CD8-positive, alpha-beta memory T cell (primary cell): ENCODE results near the gene DNAJC7. TPM values are rescaled to one million over a fixed set of nuclear protein-coding genes. Genes with fewer than 3 reads are reported as not detected.
"Not testable (repeated sequence)": the region's sequence is repeated elsewhere in the genome, so short reads cannot be mapped to it uniquely, and the experiment has no call there.

ENCODE experiments used
- CTCF ChIA-PET: fragments of 350-600 bp; sonication (Branson Sonifier 250); formaldehyde crosslinking; loops from one replicate; lab custom pipeline; 2021; ENCODE audit warnings: antibody characterized with exemption; lab: Charles Lee
- POLR2A ChIA-PET: fragments of 350-600 bp; sonication (Branson Sonifier 250); formaldehyde crosslinking; loops from one replicate; lab custom pipeline; 2021; ENCODE audit warnings: antibody characterized with exemption; lab: Charles Lee
- DNase-seq, 5 donors: peaks; one replicate each; pipeline versions ENCODE4 v3.0.0 to v3.0.0-alpha.2; 2020 to 2022; ENCODE audit warnings: mixed read lengths in 1 of 5
- H3K27ac ChIP-seq: one replicate; pipeline ENCODE4 v1.7.0; 2013; ENCODE audit warnings: low read depth, mild to moderate bottlenecking, low read length, moderate library complexity
- H3K27me3 ChIP-seq: 2 replicates; pipeline ENCODE4 v1.7.0; 2013; ENCODE audit warnings: low read length, mild to moderate bottlenecking; ENCODE audit not compliant: insufficient read depth, poor library complexity, severe bottlenecking
- H3K36me3 ChIP-seq: 2 replicates; pipeline ENCODE4 v1.7.0; 2013; ENCODE audit warnings: mild to moderate bottlenecking, low read length, moderate library complexity; ENCODE audit not compliant: insufficient read depth
- H3K4me1 ChIP-seq: 2 replicates; pipeline ENCODE4 v1.7.0; 2013; ENCODE audit warnings: mild to moderate bottlenecking, low read length, moderate library complexity; ENCODE audit not compliant: insufficient read depth
- H3K4me3 ChIP-seq: 2 replicates; pipeline ENCODE4 v1.7.0; 2013; ENCODE audit warnings: mild to moderate bottlenecking, low read length
- H3K9me3 ChIP-seq: 2 replicates; pipeline ENCODE4 v1.7.0; 2013; ENCODE audit warnings: mild to moderate bottlenecking, low read length
- H3K27ac Mint-ChIP-seq, 8 donors: one replicate each; pipeline ENCODE4 v1.8.0; 2020 to 2021; ENCODE audit warnings: mixed read lengths in 8 of 8, mild to moderate bottlenecking in 6 of 8, inconsistent platforms in 3 of 8, moderate library complexity in 3 of 8
- H3K27me3 Mint-ChIP-seq, 2 donors: one replicate each; pipeline ENCODE4 v1.8.0; 2020 to 2021; ENCODE audit warnings: mixed read lengths in 2 of 2, mild to moderate bottlenecking in 1 of 2, moderate library complexity in 1 of 2
- H3K36me3 Mint-ChIP-seq, 3 donors: one replicate each; pipeline ENCODE4 v1.8.0; 2020 to 2021; ENCODE audit warnings: mixed read lengths in 3 of 3, inconsistent platforms in 1 of 3, mild to moderate bottlenecking in 1 of 3
- H3K4me1 Mint-ChIP-seq, 3 donors: one replicate each; pipeline ENCODE4 v1.8.0; 2020 to 2021; ENCODE audit warnings: mixed read lengths in 3 of 3, inconsistent platforms in 1 of 3, mild to moderate bottlenecking in 1 of 3
- H3K4me3 Mint-ChIP-seq, 7 donors: one replicate each; pipeline ENCODE4 v1.8.0; 2020 to 2021; ENCODE audit warnings: mixed read lengths in 7 of 7, mild to moderate bottlenecking in 6 of 7, moderate library complexity in 4 of 7, inconsistent platforms in 2 of 7
- H3K9me3 Mint-ChIP-seq, 5 donors: one replicate each; pipeline ENCODE4 v1.8.0; 2020 to 2022; ENCODE audit warnings: mixed read lengths in 5 of 5, mild to moderate bottlenecking in 3 of 5, moderate library complexity in 2 of 5, inconsistent platforms in 1 of 5
- polyA plus RNA-seq: library from polyadenylated mRNA; unstranded; fragments of 300-500 nt; fragmentation: Illumina TruSeq; gene quantifications from one replicate; pipeline ENCODE4 v1.2.3, GENCODE V29; 2021
- total RNA-seq, 2 experiments: library from RNA; stranded (reverse); gene quantifications; one replicate each; pipeline ENCODE4 v1.2.3, GENCODE V29; 2021

DNAJC7 gene
- total and polyA plus RNA-seq, 3 experiments from 2014 or later, result 74.6 to 111 (median 111) TPM

DNA sequence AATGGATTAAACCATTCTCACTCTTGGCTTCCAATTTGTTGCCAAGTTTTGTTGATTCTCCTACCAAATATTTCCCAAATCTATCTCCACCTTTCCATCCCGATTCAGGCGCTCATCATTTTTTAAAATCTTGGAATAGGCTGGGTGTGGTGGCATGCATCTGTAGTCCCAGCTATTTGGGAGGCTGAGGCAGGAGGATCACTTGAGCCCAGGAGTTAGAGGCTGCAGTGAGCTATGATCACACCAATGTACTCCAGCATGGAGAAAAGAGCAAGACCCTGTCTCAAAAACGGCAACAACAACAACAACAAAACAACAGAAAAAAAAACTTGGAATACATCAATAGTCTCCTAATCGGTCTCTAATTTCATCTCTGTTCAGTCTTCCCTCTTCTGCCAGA is 1.7 kb upstream of the DNAJC7 start:
- no peaks in the 10 kb centered on the region for H3K9me3 Mint-ChIP-seq
- H3K27ac ChIP-seq, result no peak overlapping the region
- peaks cover 60% of the 10 kb centered on the region for H3K4me1 ChIP-seq
- H3K4me1 Mint-ChIP-seq, result peaks cover 54 to 68% (median 66%) of the 10 kb centered on the region in 3 donors
- H3K36me3 Mint-ChIP-seq, result peaks cover 0 to 43% (median 2%) of the 10 kb centered on the region in 3 donors
- POLR2A ChIA-PET, result interaction anchor here (3.3 kb wide), 1 partner anchor 94 kb away, joined by 13 read pairs; the partner anchor contains the start of gene DHX58
- peak overlapping the region; percentile 36 to 100 (median 97) for H3K4me3 Mint-ChIP-seq
- CTCF ChIA-PET, result interaction anchor here (1.0 to 2.6 kb wide), 7 partner anchors 9 to 93 kb away, joined by 3 to 12 read pairs (median 4); partner anchors contain the start of genes CNP, DHX58 and ODAD4
- no peak for DNase-seq
- H3K9me3 ChIP-seq, result no peaks in the 10 kb centered on the region
- peaks cover 18% of the 10 kb centered on the region for H3K36me3 ChIP-seq
- no peaks in the 10 kb centered on the region for H3K27me3 ChIP-seq
- H3K4me3 ChIP-seq, result no peak overlapping the region
- H3K27me3 Mint-ChIP-seq, result peaks cover 0 to 2% of the 10 kb centered on the region in 2 donors
- peak overlapping the region in 3 of 8 donors; percentile 50 to 99 (median 90) for H3K27ac Mint-ChIP-seq

DNA sequence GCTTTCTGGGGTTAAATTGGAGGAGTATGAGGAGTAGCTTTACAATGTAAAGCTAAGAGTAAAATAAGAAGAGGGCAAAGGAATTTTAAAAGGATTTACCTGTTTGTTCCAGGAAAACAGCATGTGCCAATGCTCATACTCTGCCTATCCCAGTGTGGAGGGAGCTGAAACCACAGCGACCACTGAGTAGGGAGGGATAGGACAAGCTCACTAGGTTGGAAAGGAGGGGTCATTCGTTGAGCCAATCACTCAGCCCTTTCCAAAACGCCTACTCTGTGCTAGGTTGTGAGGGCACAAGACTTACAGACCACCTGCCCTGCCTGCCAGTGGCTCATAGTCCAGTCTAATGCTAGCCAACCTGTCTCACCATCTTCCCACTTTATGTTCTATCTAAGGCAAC is 1.1 kb upstream of the DNAJC7 start:
- H3K4me1 ChIP-seq, result peaks cover 67% of the 10 kb centered on the region
- DNase-seq, result no peak
- no peaks in the 10 kb centered on the region for H3K27me3 ChIP-seq
- POLR2A ChIA-PET, result interaction anchor here (1.2 to 3.3 kb wide), 5 partner anchors 52 to 370 kb away, joined by 3 to 35 read pairs (median 9); partner anchors contain the start of genes CNP, DHX58, ODAD4 and STAT3
- CTCF ChIA-PET, result interaction anchor here (0.9 to 2.6 kb wide), 14 partner anchors 8 to 204 kb away, joined by 3 to 12 read pairs (median 3); partner anchors contain the start of genes CNP and DHX58
- H3K9me3 ChIP-seq, result no peaks in the 10 kb centered on the region
- H3K36me3 ChIP-seq, result peaks cover 13% of the 10 kb centered on the region
- H3K4me3 Mint-ChIP-seq, result peak overlapping the region; percentile 94 to 100 (median 99)
- H3K27me3 Mint-ChIP-seq, result peaks cover 0 to 2% of the 10 kb centered on the region in 2 donors
- no peaks in the 10 kb centered on the region for H3K9me3 Mint-ChIP-seq
- H3K4me3 ChIP-seq, result peak overlapping the region; percentile 85
- peaks cover 0 to 39% (median 2%) of the 10 kb centered on the region in 3 donors for H3K36me3 Mint-ChIP-seq
- H3K27ac Mint-ChIP-seq, result peak overlapping the region in 7 of 8 donors; percentile 69 to 99 (median 98)
- H3K27ac ChIP-seq, result peak overlapping the region; percentile 84
- H3K4me1 Mint-ChIP-seq, result peaks cover 58 to 73% (median 70%) of the 10 kb centered on the region in 3 donors

- H3K9me3 Mint-ChIP-seq, result no peaks in the 10 kb centered on the region
- peaks cover 72% of the 10 kb centered on the region for H3K4me1 ChIP-seq
- peaks cover 0 to 2% of the 10 kb centered on the region in 2 donors for H3K27me3 Mint-ChIP-seq
- peak overlapping the region; percentile 90 to 100 (median 99) for H3K27ac Mint-ChIP-seq
- no peak for DNase-seq
- H3K36me3 ChIP-seq, result peaks cover 8% of the 10 kb centered on the region
- peak overlapping the region; percentile 94 to 100 (median 99) for H3K4me3 Mint-ChIP-seq
- peak overlapping the region; percentile 85 for H3K4me3 ChIP-seq
- CTCF ChIA-PET, result interaction anchor here (0.8 to 2.6 kb wide), 20 partner anchors 8 to 206 kb away, joined by 3 to 12 read pairs (median 3); partner anchors contain the start of genes CNP, DHX58, KLHL11 and ODAD4
- peaks cover 0 to 38% (median 2%) of the 10 kb centered on the region in 3 donors for H3K36me3 Mint-ChIP-seq
- POLR2A ChIA-PET, result interaction anchor here (0.6 to 3.3 kb wide), 8 partner anchors 51 to 371 kb away, joined by 3 to 35 read pairs (median 4); partner anchors contain the start of genes ACLY, CNP, DHX58 and ODAD4
- H3K9me3 ChIP-seq, result no peaks in the 10 kb centered on the region
- H3K4me1 Mint-ChIP-seq, result peaks cover 61 to 78% (median 75%) of the 10 kb centered on the region in 3 donors
- no peaks in the 10 kb centered on the region for H3K27me3 ChIP-seq
- H3K27ac ChIP-seq, result peak overlapping the region; percentile 84
Observed at GRCh38 chr17:42017866-42018200, 594 bp upstream of the DNAJC7 start.

DNA sequence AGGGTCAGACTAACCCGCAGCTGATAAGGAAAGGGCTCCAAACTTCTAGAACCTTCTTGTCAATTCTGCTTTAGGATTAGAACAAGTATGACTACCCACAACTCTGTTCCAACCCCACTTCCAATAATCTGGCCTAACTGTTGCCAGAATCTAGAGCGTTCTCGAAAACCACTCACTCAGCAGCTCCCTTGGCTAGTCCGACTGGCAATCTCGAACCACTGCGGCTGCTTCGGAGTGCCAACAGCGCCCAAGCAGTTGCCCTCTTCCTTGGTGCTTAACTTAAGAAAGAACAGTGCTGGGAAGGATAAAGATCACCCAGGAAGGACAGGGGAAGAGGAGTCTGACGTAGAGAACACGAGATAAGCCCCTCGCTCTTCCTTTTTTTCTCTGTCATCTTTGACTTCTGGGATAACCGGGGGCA is 818 bp downstream of the DNAJC7 start:
- no peak for DNase-seq
- H3K4me3 ChIP-seq, result peak overlapping the region; percentile 85
- Mint-ChIP-seq H3K4me1 (peaks cover 69 to 84% (median 81%) of the 10 kb centered on the region in 3 donors), H3K4me3 (peak overlapping the region; percentile 94 to 100 (median 99)), H3K27me3 (peaks cover 0 to 2% of the 10 kb centered on the region in 2 donors), H3K27ac (peak overlapping the region; percentile 90 to 100 (median 99)), H3K9me3 (no peaks in the 10 kb centered on the region), H3K36me3 (peaks cover 0 to 37% (median 0%) of the 10 kb centered on the region in 3 donors)
- CTCF ChIA-PET, result interaction anchor here (1.1 to 2.6 kb wide), 12 partner anchors 9 to 104 kb away, joined by 3 to 14 read pairs (median 4); partner anchors contain the start of gene CNP
- no peaks in the 10 kb centered on the region for H3K36me3 ChIP-seq
- H3K27ac ChIP-seq, result peak overlapping the region; percentile 84
- POLR2A ChIA-PET, result interaction anchor here (1.1 to 3.3 kb wide), 5 partner anchors 50 to 808 kb away, joined by 3 to 35 read pairs (median 9); partner anchors contain the start of genes BECN1, CNP, DHX58 and ODAD4
- H3K27me3 ChIP-seq, result no peaks in the 10 kb centered on the region
- H3K4me1 ChIP-seq, result peaks cover 81% of the 10 kb centered on the region
- no peaks in the 10 kb centered on the region for H3K9me3 ChIP-seq

GRCh38 chr17:42013740-42014139 is 3.5 kb downstream of the DNAJC7 start:
- CTCF ChIA-PET, H3K9me3 ChIP-seq, DNase-seq, H3K9me3 Mint-ChIP-seq, H3K4me3 ChIP-seq, H3K27me3 ChIP-seq, POLR2A ChIA-PET, H3K27me3 Mint-ChIP-seq, H3K36me3 ChIP-seq, H3K27ac ChIP-seq: not testable (repeated sequence)
- Mint-ChIP-seq H3K4me1 (peaks cover 69 to 87% (median 81%) of the 10 kb centered on the region in 3 donors), H3K36me3 (peaks cover 0 to 52% (median 0%) of the 10 kb centered on the region in 3 donors), H3K4me3 (peak overlapping the region in 4 of 7 donors; percentile 11 to 68 (median 32)), H3K27ac (peak overlapping the region in 5 of 8 donors; percentile 31 to 83 (median 63))
- H3K4me1 ChIP-seq, result peaks cover 61% of the 10 kb centered on the region

DNA sequence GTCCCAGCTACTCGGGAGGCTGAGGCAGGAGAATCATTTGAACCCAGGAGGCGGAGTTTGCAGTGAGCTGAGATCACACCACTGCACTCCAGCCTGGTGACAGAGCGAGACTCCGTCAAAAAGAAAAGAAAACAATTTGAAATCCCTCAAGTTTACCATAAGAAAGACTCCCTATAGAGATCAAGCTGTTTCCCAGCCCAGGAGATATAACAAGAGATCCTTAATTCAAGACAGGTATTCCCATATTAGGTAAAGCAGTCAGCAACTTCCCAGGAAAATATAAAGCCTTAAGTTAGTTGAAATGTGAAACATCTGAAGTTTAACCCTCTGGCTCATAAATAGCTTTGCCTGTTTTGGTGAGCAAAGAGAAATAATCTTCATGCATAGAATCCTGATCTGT is 4.9 kb downstream of the DNAJC7 start:
- H3K9me3 ChIP-seq, DNase-seq, H3K4me3 ChIP-seq, H3K36me3 ChIP-seq, H3K27ac ChIP-seq, POLR2A ChIA-PET, H3K27me3 ChIP-seq, H3K27me3 Mint-ChIP-seq, H3K9me3 Mint-ChIP-seq: not testable (repeated sequence)
- H3K4me1 ChIP-seq, result peaks cover 50% of the 10 kb centered on the region
- Mint-ChIP-seq H3K4me1 (peaks cover 59 to 76% (median 70%) of the 10 kb centered on the region in 3 donors), H3K4me3 (peak overlapping the region in 1 of 7 donors; percentile 16), H3K36me3 (peaks cover 0 to 49% (median 0%) of the 10 kb centered on the region in 3 donors), H3K27ac (peak overlapping the region in 3 of 8 donors; percentile 8 to 43 (median 34))
- CTCF ChIA-PET, result interaction anchor here (1.3 to 1.5 kb wide), 2 partner anchors 20 to 36 kb away, joined by 3 read pairs; no protein-coding TSS in a partner anchor

DNA sequence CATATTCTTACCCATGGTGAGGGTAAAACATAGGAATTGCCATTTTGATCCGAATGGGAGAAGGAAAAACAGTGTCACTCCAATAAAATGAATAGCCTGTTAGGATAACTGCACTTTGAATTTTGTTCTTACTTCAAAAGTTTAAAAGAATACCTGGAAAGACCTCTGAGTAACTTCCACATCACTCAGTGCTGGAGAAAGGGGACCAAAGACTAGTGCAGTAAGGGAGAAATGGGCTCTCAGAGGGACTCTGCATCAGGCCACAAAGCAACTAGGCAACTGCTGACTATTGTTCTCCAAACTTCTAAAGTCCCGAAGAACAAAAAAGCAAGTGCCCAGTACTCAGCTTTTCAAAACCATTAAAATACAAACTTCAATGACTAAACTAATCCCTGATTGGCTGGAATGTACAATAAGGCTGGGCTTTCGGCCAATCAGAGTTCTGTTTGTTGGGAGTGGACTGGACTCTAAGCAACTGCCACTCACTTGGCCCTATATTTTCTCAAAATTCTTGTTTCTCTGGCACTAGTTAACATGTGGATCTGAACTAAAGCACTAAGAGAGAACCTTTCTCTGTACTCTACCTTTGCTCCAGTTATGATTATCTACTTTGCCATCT is 6.2 kb downstream of the DNAJC7 start:
- Histone ChIP-seq H3K27ac (no peak overlapping the region), H3K27me3 (no peaks in the 10 kb centered on the region), H3K4me3 (no peak overlapping the region), H3K9me3 (no peaks in the 10 kb centered on the region), H3K36me3 (no peaks in the 10 kb centered on the region), H3K4me1 (peaks cover 44% of the 10 kb centered on the region)
- H3K4me1 Mint-ChIP-seq, result peaks cover 51 to 70% (median 62%) of the 10 kb centered on the region in 3 donors
- H3K36me3 Mint-ChIP-seq, result peaks cover 0 to 42% (median 3%) of the 10 kb centered on the region in 3 donors
- H3K9me3 Mint-ChIP-seq, result no peaks in the 10 kb centered on the region
- ChIA-PET CTCF (interaction anchor here (0.9 to 1.6 kb wide), 4 partner anchors 9 to 48 kb away, joined by 3 to 4 read pairs (median 3); partner anchors contain the start of gene NKIRAS2), POLR2A (no interaction called here)
- H3K4me3 Mint-ChIP-seq, result peak overlapping the region in 1 of 7 donors; percentile 22
- no peak for DNase-seq
- no peaks in the 10 kb centered on the region for H3K27me3 Mint-ChIP-seq
- H3K27ac Mint-ChIP-seq, result peak overlapping the region in 6 of 8 donors; percentile 1 to 61 (median 24)
